AML-193 (cell line): ENCODE results near the gene SLC9A9.
"Not testable (repeated sequence)": the region's sequence is repeated elsewhere in the genome, so short reads cannot be mapped to it uniquely, and the experiment has no call there.

Experiments used
- DNase-seq, 2 experiments: peaks; one replicate each; lab custom pipeline; 2025; lab: John Stamatoyannopoulos, UW

SLC9A9 gene

GRCh38 chr3:143847787-143848631 is at the start of gene SLC9A9:
Gene SLC9A9, minus strand, starts transcription at chr3:143848468. Its CDS starts 146 bp downstream, at chr3:143848322.
- DNase-seq, result peak; percentile 87 to 92

- DNase-seq, result no peak
Measured at GRCh38 chr3:143897576-143898295, 49.5 kb upstream of the SLC9A9 start.

GRCh38 chr3:143896486-143896885 is 48.2 kb upstream of the SLC9A9 start:
- DNase-seq, result no peak

- peak; percentile 8 to 32 for DNase-seq
Measured at GRCh38 chr3:143895805-143896204, 47.5 kb upstream of the SLC9A9 start.

GRCh38 chr3:143888846-143889245 is 40.6 kb upstream of the SLC9A9 start:
- DNase-seq, result no peak

GRCh38 chr3:143888166-143888565 is 39.9 kb upstream of the SLC9A9 start:
- DNase-seq, result no peak

- peak; percentile 50 to 61 for DNase-seq
Measured at GRCh38 chr3:143885780-143886427, 37.6 kb upstream of the SLC9A9 start.

- no peak for DNase-seq
Measured at GRCh38 chr3:143884861-143885260, 36.6 kb upstream of the SLC9A9 start.

- no peak for DNase-seq
Measured at GRCh38 chr3:143883151-143883550, 34.9 kb upstream of the SLC9A9 start.

- DNase-seq, result no peak
Measured at GRCh38 chr3:143881095-143881494, 32.8 kb upstream of the SLC9A9 start.

- DNase-seq, result no peak
Measured at GRCh38 chr3:143875546-143875945, 27.3 kb upstream of the SLC9A9 start.

GRCh38 chr3:143873553-143873952 is 25.3 kb upstream of the SLC9A9 start:
- DNase-seq, result not testable (repeated sequence)

GRCh38 chr3:143865302-143865701 is 17.0 kb upstream of the SLC9A9 start:
- no peak for DNase-seq

- DNase-seq, result no peak
Measured at GRCh38 chr3:143859465-143860203, 11.4 kb upstream of the SLC9A9 start.

GRCh38 chr3:143856252-143856970 is 8.1 kb upstream of the SLC9A9 start:
- DNase-seq, result no peak

- no peak for DNase-seq
Measured at GRCh38 chr3:143855183-143855582, 6.9 kb upstream of the SLC9A9 start.

- DNase-seq, result no peak
Measured at GRCh38 chr3:143851331-143852017, 3.2 kb upstream of the SLC9A9 start.

GRCh38 chr3:143850877-143851276 is 2.6 kb upstream of the SLC9A9 start:
- no peak for DNase-seq

GRCh38 chr3:143849854-143850549 is 1.7 kb upstream of the SLC9A9 start:
- peak; percentile 32 to 52 for DNase-seq

GRCh38 chr3:143848704-143849103 is 436 bp upstream of the SLC9A9 start:
- DNase-seq, result no peak
